Keratinocyte (primary cell): ENCODE results near the gene ZNF423. TPM values are rescaled to one million over a fixed set of nuclear protein-coding genes. Genes with fewer than 3 reads are reported as not detected.

Source experiments
- DNase-seq: peaks from one replicate; pipeline ENCODE4 v3.0.0-alpha.2; 2011; ENCODE audit warnings: low read depth, missing footprints, low spot score
- FAIRE-seq: peaks from 2 replicates; lab custom pipeline; 2011; peaks lifted over from hg19 to GRCh38; lab: Jason Lieb, UNC
- H2AFZ ChIP-seq: 2 replicates; pipeline ENCODE4 v1.6.0; 2012; ENCODE audit warnings: low read length, control low read depth, inconsistent platforms; ENCODE audit not compliant: control insufficient read depth
- H3K27ac ChIP-seq: 2 replicates; pipeline ENCODE4 v1.5.1; 2011; ENCODE audit warnings: low read length; ENCODE audit not compliant: control insufficient read depth, insufficient read depth
- H3K27me3 ChIP-seq: 3 replicates; pipeline ENCODE4 v1.6.0; 2011; ENCODE audit warnings: low read length; ENCODE audit not compliant: control insufficient read depth, insufficient read depth; ENCODE audit errors: extremely low read depth
- H3K36me3 ChIP-seq, 2 experiments: 2 replicates in 1 of 2; 3 replicates in 1 of 2; pipeline ENCODE4 v1.5.1; 2011; ENCODE audit warnings: low read length in 2 of 2, mild to moderate bottlenecking in 1 of 2; ENCODE audit not compliant: control insufficient read depth in 2 of 2, insufficient read depth in 2 of 2; ENCODE audit errors: extremely low read depth in 1 of 2
- H3K4me1 ChIP-seq: 3 replicates; pipeline ENCODE4 v1.5.1; 2011; ENCODE audit warnings: low read length; ENCODE audit not compliant: control insufficient read depth, insufficient read depth; ENCODE audit errors: extremely low read depth
- H3K4me2 ChIP-seq: 3 replicates; pipeline ENCODE4 v1.6.0; 2011; ENCODE audit warnings: low read depth, low read length; ENCODE audit not compliant: control insufficient read depth, insufficient read depth; ENCODE audit errors: extremely low read depth
- H3K4me3 ChIP-seq, 3 experiments: fragments of 200-600 bp in 1 of 3; sonication (generic) in 1 of 3; 2 replicates in 2 of 3; 3 replicates in 1 of 3; pipeline ENCODE4 v1.5.1; 2011 to 2016; ENCODE audit warnings: low read length in 3 of 3, mild to moderate bottlenecking in 3 of 3, control low read depth in 2 of 3, inconsistent platforms in 1 of 3, low read depth in 1 of 3, mixed read lengths in 1 of 3, mixed run types in 1 of 3, moderate library complexity in 1 of 3; ENCODE audit not compliant: control insufficient read depth in 2 of 3, insufficient read depth in 2 of 3; ENCODE audit errors: extremely low read depth in 1 of 3
- H3K79me2 ChIP-seq: 2 replicates; pipeline ENCODE4 v1.6.0; 2012; ENCODE audit warnings: low read length; ENCODE audit not compliant: control insufficient read depth, insufficient read depth
- H3K9ac ChIP-seq: 3 replicates; pipeline ENCODE4 v1.6.0; 2011; ENCODE audit warnings: low read length; ENCODE audit not compliant: control insufficient read depth, insufficient read depth; ENCODE audit errors: extremely low read depth
- H3K9me1 ChIP-seq: 3 replicates; pipeline ENCODE4 v1.6.0; 2011; ENCODE audit warnings: low read length; ENCODE audit not compliant: control insufficient read depth, insufficient read depth; ENCODE audit errors: extremely low read depth
- H3K9me3 ChIP-seq: 2 replicates; pipeline ENCODE4 v1.5.1; 2012; ENCODE audit warnings: low read depth, low read length; ENCODE audit not compliant: control insufficient read depth
- H4K20me1 ChIP-seq: 3 replicates; pipeline ENCODE4 v1.6.0; 2011; ENCODE audit warnings: low read length; ENCODE audit not compliant: control insufficient read depth, insufficient read depth; ENCODE audit errors: extremely low read depth
- CTCF ChIP-seq, 3 experiments: IDR thresholded peaks in 1 of 3; conservative IDR thresholded peaks in 1 of 3; optimal IDR thresholded peaks in 1 of 3; 2 replicates in 2 of 3; 3 replicates in 1 of 3; pipeline versions ENCODE3 to v1.5.1; 2011; ENCODE audit warnings: low read length in 3 of 3, mild to moderate bottlenecking in 3 of 3, moderate library complexity in 2 of 3, control low read depth in 1 of 3, inconsistent platforms in 1 of 3; ENCODE audit not compliant: insufficient read depth in 2 of 3; ENCODE audit errors: extremely low read depth in 1 of 3
- EZH2 ChIP-seq: IDR thresholded peaks from one replicate; pipeline ENCODE4 v1.6.1; 2012; ENCODE audit warnings: inconsistent platforms, mild to moderate bottlenecking, low read length, moderate library complexity
- dilution Hi-C: fragments of 300-500 bp; cut with MboI; formaldehyde crosslinking; loops from one replicate; pipeline ENCODE4 v1.7.0; 2020; ENCODE audit warnings: low sequenced_read_pairs; ENCODE audit not compliant: extremely low pct_ligation_motif_present
- polyA plus RNA-seq, 5 experiments: library from polyadenylated mRNA; depleted of rRNA in 3 of 5; stranded (reverse) in 3 of 5; stranded (forward) in 1 of 5; unstranded in 1 of 5; fragments of >200 nt; gene quantifications; 1 replicate in 1 of 5; 2 replicates in 3 of 5; 3 replicates in 1 of 5; pipeline versions ENCODE4 v1.2.1 to v1.2.3, GENCODE V29; 2011 to 2012; ENCODE audit warnings: missing spikeins in 2 of 5, low read depth in 1 of 5, low replicate concordance in 1 of 5

Gene ZNF423
- polyA plus RNA-seq, 1 donor (not counting 4 experiments of a cell fraction or from before 2014, with no cell fraction given), result 0.05 TPM

GRCh38 chr16:49739381-49739780 lies 116.5 kb downstream of the ZNF423 start:
- dilution Hi-C loops, result no loop called here
- Histone ChIP-seq H3K79me2 (no peaks in the 10 kb centered on the region), H3K9me3 (no peaks in the 10 kb centered on the region), H3K9me1 (no peaks in the 10 kb centered on the region), H2AFZ (no peak overlapping the region), H3K27ac (no peak overlapping the region), H3K36me3 (no peaks in the 10 kb centered on the region), H3K4me2 (no peak overlapping the region), H3K9ac (no peak overlapping the region), H4K20me1 (no peaks in the 10 kb centered on the region), H3K4me3 (no peak overlapping the region), H3K4me1 (no peaks in the 10 kb centered on the region), H3K27me3 (no peaks in the 10 kb centered on the region)
- DNase-seq (no peak), FAIRE-seq (no peak)
- TF ChIP-seq CTCF (optimal IDR thresholded peaks at IDR 0.05 in 1 of 3, IDR thresholded peaks at IDR 0.05 in 1 of 3, conservative IDR thresholded peaks at IDR 0.05 in 1 of 3; ENCODE audit: extremely low read depth in 1 of 3, insufficient read depth in 2 of 3, low read length in 3 of 3) (no peak), EZH2 (no peak)

GRCh38 chr16:49738832-49739231 lies 117.1 kb downstream of the ZNF423 start:
- dilution Hi-C loops, result no loop called here

More at GRCh38 chr16:49738832-49739231, 117.1 kb downstream of the ZNF423 start:
- no peaks in the 10 kb centered on the region for H3K27me3 ChIP-seq
- no peaks in the 10 kb centered on the region for H4K20me1 ChIP-seq
- DNase-seq (no peak), FAIRE-seq (no peak)
- no peak overlapping the region for H2AFZ ChIP-seq
- no peaks in the 10 kb centered on the region for H3K36me3 ChIP-seq
- H3K9ac ChIP-seq, result no peak overlapping the region
- TF ChIP-seq EZH2, result no peak
- no peak for TF ChIP-seq CTCF (optimal IDR thresholded peaks at IDR 0.05 in 1 of 3, IDR thresholded peaks at IDR 0.05 in 1 of 3, conservative IDR thresholded peaks at IDR 0.05 in 1 of 3; ENCODE audit: extremely low read depth in 1 of 3, insufficient read depth in 2 of 3, low read length in 3 of 3)
- no peaks in the 10 kb centered on the region for H3K79me2 ChIP-seq
- H3K4me2 ChIP-seq, result no peak overlapping the region
- no peak overlapping the region for H3K27ac ChIP-seq
- H3K4me3 ChIP-seq, result no peak overlapping the region
- H3K9me3 ChIP-seq, result no peaks in the 10 kb centered on the region
- H3K9me1 ChIP-seq, result no peaks in the 10 kb centered on the region
- no peaks in the 10 kb centered on the region for H3K4me1 ChIP-seq
